NB4 (cell line): Measurements from ENCODE around the gene OSBP2.

Experiments
- CTCF ChIP-seq: IDR thresholded peaks from one replicate; pipeline ENCODE4 v1.5.1; 2012; ENCODE audit warnings: low read depth, low read length
- MYC ChIP-seq: IDR thresholded peaks from 2 replicates; pipeline ENCODE4 v1.6.1; 2011; ENCODE audit warnings: low read depth, low read length
- POLR2A ChIP-seq: IDR thresholded peaks from 2 replicates; pipeline ENCODE4 v1.6.1; 2011; ENCODE audit warnings: mild to moderate bottlenecking; ENCODE audit not compliant: insufficient read length; ENCODE audit errors: extremely low read depth

GRCh38 chr22:30866811-30867271, 172.2 kb downstream of the OSBP2 start:
- peak; percentile 23 for TF ChIP-seq CTCF
- TF ChIP-seq POLR2A, result no peak
- TF ChIP-seq MYC, result no peak
